Measurements from ENCODE around the gene SLC12A8. TPM values are rescaled to one million over a fixed set of nuclear protein-coding genes. Genes with fewer than 3 reads are reported as not detected.

Gene SLC12A8
- total and polyA plus RNA-seq, 2 donors (not counting 1 experiment from before 2014, with no cell fraction given), result 0.57 to 1.1 TPM

DNA sequence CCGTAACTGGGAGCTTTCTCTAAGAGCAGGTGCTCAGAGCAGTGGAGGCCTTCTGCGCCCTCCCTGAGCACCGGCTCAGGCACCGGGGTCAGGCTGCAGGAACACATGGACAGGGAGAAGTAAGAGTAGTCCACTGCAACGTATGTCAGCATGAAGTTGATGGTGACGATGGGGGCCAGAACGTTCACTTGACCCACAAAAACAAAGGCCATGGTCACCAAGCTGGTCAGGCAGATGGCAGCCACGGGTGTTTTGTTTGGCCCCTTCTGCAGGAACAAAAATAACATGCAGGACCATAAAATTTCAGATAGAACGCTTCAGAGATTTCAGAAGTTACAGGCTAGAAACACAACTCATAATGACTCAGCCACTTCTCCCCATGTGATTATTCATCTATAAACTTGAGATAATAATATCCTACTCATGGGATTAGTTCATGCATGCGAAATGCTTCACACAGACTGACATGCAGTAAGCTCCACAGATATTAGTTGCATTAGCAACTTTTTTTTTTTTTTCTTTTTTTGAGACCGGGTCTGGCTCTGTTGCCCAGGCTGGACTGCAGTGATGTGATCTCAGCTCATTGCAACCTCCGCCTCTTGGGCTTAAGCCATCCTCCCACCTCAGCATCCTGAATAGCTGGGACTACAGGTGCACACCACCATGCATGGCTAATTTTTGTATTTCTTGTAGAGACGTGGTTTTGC lies 104.5 kb downstream of the SLC12A8 start:
- H4K20me1 ChIP-seq (ENCODE audit: control insufficient read depth, insufficient read depth, low read length, poor library complexity, severe bottlenecking), result no peaks in the 10 kb centered on the region
- H3K27ac Mint-ChIP-seq, result no peak overlapping the region
- H3K27ac ChIP-seq (ENCODE audit: low read length in 2 of 2), result no peak overlapping the region
- H3K27me3 Mint-ChIP-seq, result no peaks in the 10 kb centered on the region
- intact Hi-C loops (cut with micrococcal nuclease), result no loop called here
- H2AFZ ChIP-seq (ENCODE audit: insufficient read depth, low read depth, low read length, poor library complexity, severe bottlenecking), result no peak overlapping the region
- peaks cover 23% of the 10 kb centered on the region for H3K4me1 Mint-ChIP-seq
- DNase-seq (no peak), ATAC-seq (ENCODE audit: low read depth) (peak; percentile 31)
- no peak overlapping the region for H3K9ac ChIP-seq (ENCODE audit: low read length)
- POLR2A ChIA-PET, result no interaction called here
- H3K4me2 ChIP-seq (replicated peaks; ENCODE audit: low read depth, low read length, poor library complexity, severe bottlenecking), result no peak overlapping the region
- peaks cover 0 to 3% (median 2%) of the 10 kb centered on the region in 3 donors for H3K9me3 ChIP-seq (ENCODE audit: control extremely low read depth in 1 of 3, control insufficient read depth in 2 of 3, insufficient read depth in 1 of 3, low read length in 2 of 3)
- WGBS (ENCODE audit: insufficient coverage), result 51% methylated on average over 10 of the region's 13 CpGs
- peaks cover 0 to 3% (median 0%) of the 10 kb centered on the region in 4 experiments for H3K27me3 ChIP-seq (replicated peaks in 1 of 4; ENCODE audit: control extremely low read depth in 1 of 4, control insufficient read depth in 3 of 4, insufficient read depth in 4 of 4, low read length in 3 of 4)
- TF ChIP-seq EZH2 (IDR thresholded peaks at IDR 0.05; ENCODE audit: borderline replicate concordance, insufficient read depth, low read depth, low read length, poor library complexity, severe bottlenecking) (no peak), CTCF (IDR thresholded peaks at IDR 0.05) (no peak)
- H3K4me1 ChIP-seq (ENCODE audit: control insufficient read depth in 2 of 2, insufficient read depth in 2 of 2, low read length in 2 of 2), result peaks cover 8 to 32% of the 10 kb centered on the region in 2 donors
- peak overlapping the region; percentile 9 for H3K4me3 Mint-ChIP-seq
- CTCF ChIA-PET, result interaction anchor here (1.1 kb wide), 1 partner anchor 12 kb away, joined by 3 read pairs; no protein-coding TSS in a partner anchor
- H3K9me3 Mint-ChIP-seq (ENCODE audit: insufficient read depth), result peaks cover 6% of the 10 kb centered on the region
- H3K36me3 ChIP-seq (replicated peaks in 1 of 2; ENCODE audit: control extremely low read depth in 1 of 2, control insufficient read depth in 1 of 2, extremely low read depth in 1 of 2, insufficient read depth in 2 of 2, low read length in 1 of 2), result no peaks in the 10 kb centered on the region
- no peaks in the 10 kb centered on the region for H3K79me2 ChIP-seq (ENCODE audit: control insufficient read depth, insufficient read depth, low read length)
- H3K4me3 ChIP-seq (ENCODE audit: control extremely low read depth in 1 of 5, extremely low read depth in 1 of 5, insufficient read depth in 1 of 5, low read depth in 2 of 5, low read length in 4 of 5), result no peak overlapping the region

DNA sequence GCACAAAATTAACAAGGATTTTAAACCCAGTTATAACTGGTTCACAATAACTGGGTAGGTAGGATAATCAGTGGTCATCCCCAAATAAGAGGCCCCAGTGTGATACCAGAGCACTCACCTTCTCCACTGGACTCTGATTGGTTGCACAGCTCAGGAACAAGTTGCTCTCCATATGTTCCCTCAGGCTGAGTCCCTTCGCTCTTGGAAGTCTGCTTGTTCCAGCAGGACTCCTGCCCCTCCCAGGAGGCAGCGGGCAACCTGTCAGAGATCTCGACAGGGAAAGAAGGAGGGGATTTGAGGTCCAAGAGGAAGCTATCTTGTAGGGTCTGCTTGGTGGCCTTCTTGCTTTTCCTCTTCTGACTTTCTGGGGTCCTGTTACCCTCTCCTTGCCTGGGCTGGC lies 105.2 kb downstream of the SLC12A8 start:
- Histone ChIP-seq H3K36me3 (replicated peaks in 1 of 2; ENCODE audit: control extremely low read depth in 1 of 2, control insufficient read depth in 1 of 2, extremely low read depth in 1 of 2, insufficient read depth in 2 of 2, low read length in 1 of 2) (no peaks in the 10 kb centered on the region), H2AFZ (ENCODE audit: insufficient read depth, low read depth, low read length, poor library complexity, severe bottlenecking) (no peak overlapping the region), H3K4me2 (replicated peaks; ENCODE audit: low read depth, low read length, poor library complexity, severe bottlenecking) (no peak overlapping the region), H3K9me3 (ENCODE audit: control extremely low read depth in 1 of 3, control insufficient read depth in 2 of 3, insufficient read depth in 1 of 3, low read length in 2 of 3) (peaks cover 0 to 3% (median 2%) of the 10 kb centered on the region in 3 donors), H3K27ac (ENCODE audit: low read length in 2 of 2) (no peak overlapping the region), H3K4me1 (ENCODE audit: control insufficient read depth in 2 of 2, insufficient read depth in 2 of 2, low read length in 2 of 2) (peaks cover 8 to 32% of the 10 kb centered on the region in 2 donors), H3K4me3 (ENCODE audit: control extremely low read depth in 1 of 5, extremely low read depth in 1 of 5, insufficient read depth in 1 of 5, low read depth in 2 of 5, low read length in 4 of 5) (no peak overlapping the region), H3K9ac (ENCODE audit: low read length) (no peak overlapping the region), H3K27me3 (replicated peaks in 1 of 4; ENCODE audit: control extremely low read depth in 1 of 4, control insufficient read depth in 3 of 4, insufficient read depth in 4 of 4, low read length in 3 of 4) (peaks cover 0 to 3% (median 0%) of the 10 kb centered on the region in 4 experiments), H4K20me1 (ENCODE audit: control insufficient read depth, insufficient read depth, low read length, poor library complexity, severe bottlenecking) (no peaks in the 10 kb centered on the region), H3K79me2 (ENCODE audit: control insufficient read depth, insufficient read depth, low read length) (no peaks in the 10 kb centered on the region)
- DNase-seq (no peak), ATAC-seq (ENCODE audit: low read depth) (no peak)
- ChIA-PET POLR2A (no interaction called here), CTCF (interaction anchor here (1.1 kb wide), 1 partner anchor 12 kb away, joined by 3 read pairs; no protein-coding TSS in a partner anchor)
- 96% methylated on average over 3 of the region's 3 CpGs for WGBS (ENCODE audit: insufficient coverage)
- intact Hi-C loops (cut with micrococcal nuclease), result no loop called here
- H3K27ac Mint-ChIP-seq, result no peak overlapping the region
- TF ChIP-seq EZH2 (IDR thresholded peaks at IDR 0.05; ENCODE audit: borderline replicate concordance, insufficient read depth, low read depth, low read length, poor library complexity, severe bottlenecking), result no peak
- no peak for TF ChIP-seq CTCF (IDR thresholded peaks at IDR 0.05)
- peaks cover 6% of the 10 kb centered on the region for H3K9me3 Mint-ChIP-seq (ENCODE audit: insufficient read depth)
- peaks cover 2% of the 10 kb centered on the region for H3K27me3 Mint-ChIP-seq
- H3K4me3 Mint-ChIP-seq, result no peak overlapping the region
- H3K4me1 Mint-ChIP-seq, result peaks cover 23% of the 10 kb centered on the region

All from B cell (primary cell).